Activated CD4-positive, alpha-beta T cell treated with anti-CD3 and anti-CD28 coated beads, Interleukin-10, Interleukin-2, amounts not matched to agents 100 ng/mL and 50 ng/mL, durations not matched to agents 16 hours and 8 hours (primary cell): Measurements from ENCODE around the gene SEMA5B.
A peak's percentile ranks its signal among the peaks of the same experiment; 100 is the strongest.

Experiments
- DNase-seq: peaks from one replicate; pipeline ENCODE4 v3.0.0-alpha.2; 2020

Gene SEMA5B

DNA sequence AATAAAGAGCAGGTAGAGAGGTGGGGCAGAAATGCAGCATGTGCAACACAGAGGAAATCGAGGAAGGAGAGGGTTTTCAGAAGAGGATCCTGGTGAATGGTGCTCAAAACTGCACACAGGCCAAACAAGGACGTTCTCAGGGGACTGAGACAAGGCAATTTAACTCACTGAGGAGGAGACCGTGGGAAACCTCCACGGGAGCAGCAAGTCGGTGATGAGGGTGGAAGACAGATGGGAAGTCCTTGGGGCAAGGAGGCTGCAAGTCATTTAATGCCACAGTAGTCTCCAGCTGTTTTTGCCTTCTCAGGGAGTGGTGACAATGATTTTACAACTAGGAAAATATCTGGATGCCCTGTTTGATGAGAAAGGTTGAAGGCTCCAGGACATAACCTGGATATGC lies 27.8 kb upstream of the SEMA5B start:
- no peak for DNase-seq

DNA sequence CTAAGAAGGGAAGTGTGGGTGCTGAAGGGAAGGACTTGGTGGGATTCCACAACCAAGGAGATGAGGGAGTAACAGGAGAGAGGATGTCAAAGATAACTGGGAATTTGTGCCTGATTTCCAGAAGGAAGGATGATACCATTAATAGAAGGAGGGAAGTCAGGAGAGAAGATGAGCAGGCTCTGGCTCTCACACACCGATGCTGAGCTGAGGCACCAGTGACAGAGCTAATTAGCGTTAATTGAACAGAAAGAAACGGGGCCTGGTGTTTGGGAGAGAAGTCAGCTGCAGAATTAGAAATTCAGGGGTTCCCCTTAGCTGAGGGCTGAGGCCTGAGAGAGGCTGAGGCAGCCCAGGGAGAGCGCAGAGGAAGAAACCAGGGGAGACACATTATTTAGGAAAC lies 27.4 kb upstream of the SEMA5B start:
- DNase-seq: no peak

DNA sequence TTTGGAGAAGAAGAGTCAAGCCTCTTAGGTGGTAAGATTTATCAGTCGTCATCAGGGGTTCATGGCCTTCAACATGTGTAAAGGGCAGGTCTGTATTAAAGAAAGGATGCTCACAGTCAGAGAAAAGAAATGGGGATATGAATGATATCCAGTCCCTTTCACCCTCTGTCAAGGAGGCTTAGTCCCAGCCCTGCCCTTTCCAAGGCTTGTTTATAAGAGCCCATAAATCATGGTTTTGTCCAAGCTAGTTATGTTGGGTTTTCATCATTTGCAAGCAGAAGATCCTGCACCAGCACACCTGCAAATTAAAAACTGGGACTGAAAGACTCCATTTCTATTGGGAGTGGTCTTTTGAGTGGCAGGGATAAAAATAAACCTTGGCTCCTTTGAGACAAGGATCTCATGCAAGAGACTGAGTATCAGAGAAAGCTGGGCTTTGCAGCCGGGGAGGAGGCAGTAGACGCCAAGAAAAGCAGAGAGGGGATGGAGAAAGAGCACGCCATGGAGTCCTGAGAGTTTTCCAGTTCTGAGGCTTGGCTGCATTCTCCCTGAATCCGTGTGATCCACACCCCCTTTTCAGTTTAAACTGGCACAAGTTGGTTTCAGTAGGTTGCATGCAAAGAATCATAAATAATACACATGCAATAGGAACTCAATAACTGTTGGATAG lies 26.7 kb upstream of the SEMA5B start:
- DNase-seq: no peak

DNA sequence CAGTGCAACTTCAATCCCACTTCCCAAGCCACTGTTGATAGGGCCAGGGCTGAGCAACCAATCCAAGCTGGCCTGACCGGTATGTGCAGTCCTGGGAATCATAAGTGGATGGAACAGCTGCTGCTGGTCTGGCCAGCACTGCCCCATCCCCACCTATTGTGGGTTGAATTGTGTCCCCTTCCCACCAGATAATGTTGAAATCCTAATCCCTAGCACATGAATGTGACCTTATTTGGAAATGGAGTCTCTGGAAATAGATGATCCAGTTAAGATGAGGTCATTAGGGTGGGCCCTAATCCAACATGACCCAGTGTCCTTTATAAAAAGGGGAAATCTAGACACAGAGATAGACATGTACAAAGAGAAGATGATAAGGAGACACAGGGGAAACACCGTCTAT lies 25.5 kb upstream of the SEMA5B start:
- DNase-seq: no peak

DNA sequence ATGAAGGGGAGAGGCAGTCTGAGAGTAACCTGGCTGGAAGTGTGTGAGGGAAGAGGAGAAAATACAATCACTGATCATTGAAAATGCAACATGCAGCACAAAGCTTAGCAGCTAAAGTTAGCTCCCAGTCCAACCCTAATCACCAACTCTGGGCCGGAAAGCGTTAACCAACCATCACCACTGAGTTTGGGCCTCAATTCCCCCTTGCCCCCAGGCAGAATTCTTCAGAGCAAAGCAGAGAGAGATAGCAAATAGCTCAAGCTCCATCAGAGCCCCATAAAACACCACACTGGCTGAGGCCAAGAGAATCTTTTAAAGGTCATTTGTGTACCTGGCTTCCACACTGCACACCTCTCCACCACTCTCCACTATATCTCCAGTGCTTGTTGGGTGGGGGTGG lies 23.1 kb upstream of the SEMA5B start:
- no peak for DNase-seq

DNA sequence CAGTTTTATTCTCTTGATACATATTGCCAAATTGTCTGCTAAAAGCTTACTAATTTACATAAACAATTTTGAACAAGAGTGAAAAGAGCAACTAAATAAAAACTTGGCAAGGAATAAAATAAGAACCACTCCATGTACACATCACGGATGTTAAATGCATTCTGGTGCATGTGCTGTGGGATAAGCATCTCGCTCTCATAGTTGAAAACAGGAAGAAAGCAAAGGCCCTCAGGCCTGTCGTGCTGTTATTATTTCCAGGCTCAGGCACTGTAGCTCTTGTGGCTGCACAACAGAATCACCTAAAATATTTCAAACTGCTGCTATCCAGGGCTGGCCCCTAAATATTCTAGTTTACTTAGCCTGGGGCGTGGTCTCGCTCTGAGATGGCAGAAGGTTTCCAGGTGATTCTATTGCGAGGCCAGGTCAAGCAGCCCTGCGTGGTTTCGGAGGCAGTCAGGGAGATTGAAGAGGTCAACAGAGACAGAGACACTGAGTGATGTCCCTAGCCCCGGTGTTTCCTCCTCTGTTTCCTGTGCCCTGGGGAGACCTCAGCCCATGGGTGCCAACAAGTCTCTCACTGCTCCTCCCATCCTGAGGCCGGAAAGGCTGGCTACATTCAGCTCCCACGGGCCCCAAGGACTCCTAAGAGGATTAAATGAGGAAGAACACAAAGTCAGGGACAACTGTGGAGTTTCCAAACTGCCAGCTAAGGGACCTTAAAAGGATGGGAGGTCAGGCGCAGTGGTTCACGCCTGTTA lies 21.1 kb upstream of the SEMA5B start:
- DNase-seq: no peak

DNA sequence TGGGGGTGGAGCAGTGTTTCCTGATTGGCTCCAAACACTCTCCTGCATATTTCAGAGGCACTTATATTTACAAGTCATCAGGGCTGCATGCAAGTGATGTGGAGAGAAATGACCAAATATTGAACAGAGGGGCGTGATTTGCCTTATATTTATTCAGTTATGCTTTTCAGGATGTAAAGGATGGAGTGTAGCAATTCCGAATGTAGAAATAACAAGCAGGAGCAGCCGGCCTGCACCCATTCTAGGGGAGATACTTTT lies 19.4 kb upstream of the SEMA5B start:
- no peak for DNase-seq

DNA sequence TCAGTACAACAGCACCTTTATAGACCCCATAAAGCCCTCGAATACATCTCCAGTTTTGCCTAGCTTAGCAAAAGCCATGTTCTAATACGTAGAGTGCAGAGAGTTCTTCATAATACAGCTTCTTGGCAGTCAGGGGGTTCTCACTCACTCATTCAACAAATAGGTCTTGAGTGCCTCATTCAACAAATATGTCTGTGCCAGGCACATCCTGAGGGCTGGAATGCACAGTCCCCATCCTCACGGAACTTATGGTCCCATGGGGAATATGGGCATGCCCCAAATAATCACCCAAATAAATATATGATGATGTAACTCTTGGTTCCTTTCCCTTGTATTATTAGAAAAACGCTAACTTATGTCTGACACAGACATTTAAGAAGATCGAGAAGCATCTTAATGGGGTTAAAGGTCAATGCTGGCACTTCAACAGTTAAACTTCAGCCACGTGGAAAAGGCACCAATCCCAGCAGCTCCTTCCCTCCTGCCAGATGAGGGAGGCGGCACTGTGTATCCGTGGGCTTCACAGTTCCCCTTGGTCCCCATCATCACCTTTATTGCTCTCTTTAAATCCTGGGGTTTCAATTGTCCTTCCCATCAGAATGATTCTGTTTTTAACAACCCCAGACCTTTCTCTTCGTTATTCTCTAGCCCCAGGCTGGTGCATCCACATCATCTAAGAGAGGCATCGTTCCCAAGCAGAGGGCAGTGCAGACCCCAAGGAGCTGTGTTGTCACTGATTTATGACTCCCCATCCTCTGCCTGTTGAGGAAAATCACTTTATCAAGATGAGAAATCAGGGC lies 18.9 kb upstream of the SEMA5B start:
- no peak for DNase-seq

DNA sequence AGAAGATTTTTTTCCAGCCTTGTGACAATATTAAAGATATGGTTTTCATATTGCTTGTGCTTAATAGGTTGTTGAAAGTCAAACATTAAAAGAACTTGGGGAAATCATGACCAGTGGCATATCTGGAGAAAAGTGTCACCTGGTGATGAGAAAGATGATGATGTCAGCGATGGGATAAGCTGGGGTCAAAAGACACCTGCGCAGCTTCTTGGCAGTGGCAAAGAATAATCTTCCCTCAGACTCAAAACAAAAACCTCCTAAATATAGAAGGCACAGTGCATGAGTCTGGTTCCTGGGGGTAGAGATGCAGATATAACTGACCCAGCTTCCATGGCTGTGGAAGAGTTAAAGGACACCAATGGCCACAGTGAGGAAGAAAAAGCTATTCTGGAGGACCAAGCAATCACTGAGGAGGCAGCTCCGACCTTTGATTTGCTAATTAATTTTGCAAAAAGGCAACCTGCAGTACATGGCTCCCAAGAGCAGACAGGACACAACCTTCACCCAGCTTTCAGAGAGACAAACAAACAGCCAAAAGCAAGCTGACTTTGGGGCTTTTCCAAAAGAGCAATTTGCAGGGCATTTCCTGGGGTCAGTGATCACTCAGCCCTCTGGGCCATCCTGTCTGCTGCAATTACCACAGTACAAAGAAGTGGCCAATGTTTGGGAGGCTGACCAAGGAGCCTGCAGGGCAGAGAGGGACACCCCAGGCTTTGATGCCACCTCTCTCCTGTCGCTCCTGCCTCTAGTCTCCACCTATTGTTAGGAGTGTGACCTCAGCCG lies 17.6 kb upstream of the SEMA5B start:
- DNase-seq: no peak

DNA sequence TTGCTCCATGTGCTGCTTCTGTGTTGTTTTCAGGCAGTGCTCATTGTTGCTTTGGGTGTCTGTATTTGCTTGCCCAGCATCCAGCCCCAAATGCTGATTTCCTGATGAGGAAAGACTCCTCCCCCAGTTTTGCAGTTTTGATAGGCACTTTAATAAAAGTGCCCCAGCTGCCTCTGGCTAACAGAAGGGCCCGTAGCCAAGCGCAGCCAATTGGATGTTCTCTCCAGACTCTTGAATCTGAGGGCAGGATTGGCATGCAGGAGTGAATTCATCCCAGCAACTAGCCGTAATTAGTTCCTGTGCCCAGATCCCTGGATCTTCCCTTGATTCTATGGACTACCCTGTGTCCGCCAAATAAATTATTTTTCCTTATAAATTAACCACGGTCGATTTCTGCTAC lies 14.8 kb upstream of the SEMA5B start:
- DNase-seq: no peak

DNA sequence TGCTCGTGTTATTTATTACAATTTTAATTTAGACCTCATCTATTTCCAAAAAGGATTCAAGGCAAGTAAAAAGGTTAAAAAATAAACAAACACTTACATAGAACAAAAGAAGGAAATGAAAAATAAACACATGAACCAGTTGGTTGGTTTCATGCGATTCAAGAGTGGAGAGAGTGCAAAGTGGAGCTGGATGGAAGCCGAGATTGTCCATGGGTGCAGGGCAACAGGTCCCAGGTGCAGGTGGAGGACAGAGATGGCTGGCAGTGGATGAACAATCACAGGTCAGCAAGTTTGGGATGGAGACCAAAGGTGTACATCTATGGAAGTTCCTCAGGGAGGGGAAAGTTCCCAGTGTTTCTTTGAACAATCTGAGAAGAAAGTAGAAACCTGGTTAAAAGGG lies 11.6 kb upstream of the SEMA5B start:
- DNase-seq: no peak

DNA sequence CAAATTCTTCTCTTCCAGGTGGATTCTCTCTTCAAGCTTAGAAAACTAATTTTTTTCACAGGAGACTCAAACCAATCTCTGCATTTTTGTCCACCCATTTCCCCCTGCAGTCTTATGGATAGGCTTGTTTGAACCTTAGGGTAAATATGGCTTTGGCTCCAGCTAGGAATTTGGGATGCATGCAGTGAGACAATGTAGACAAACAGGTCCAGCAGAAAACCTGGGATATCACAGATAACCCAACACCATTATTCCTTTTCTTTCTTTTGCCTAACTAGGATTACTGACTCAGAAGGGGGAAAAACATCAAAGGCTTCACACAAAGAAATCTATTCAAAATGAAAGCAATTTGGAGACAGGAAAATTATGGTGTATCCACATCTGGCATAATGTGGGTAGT lies 11.2 kb upstream of the SEMA5B start:
- no peak for DNase-seq

DNA sequence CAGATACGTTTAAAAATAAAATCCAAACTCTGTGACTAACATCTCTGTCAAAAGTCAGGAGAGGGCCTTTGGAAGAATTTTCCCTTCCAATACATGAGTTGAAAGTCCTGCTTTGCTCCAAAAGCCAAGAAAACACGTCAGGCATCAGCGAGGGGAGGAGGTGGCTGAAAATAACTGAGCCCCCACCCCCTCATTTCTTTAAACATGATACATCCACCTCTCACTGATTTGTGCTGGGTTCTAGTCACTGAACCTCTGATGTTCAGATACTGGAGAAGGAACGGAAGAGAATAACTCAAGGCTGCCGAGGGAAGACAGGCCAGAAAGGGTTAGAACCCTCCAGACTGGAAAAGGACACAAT lies 9.4 kb upstream of the SEMA5B start:
- DNase-seq: no peak

DNA sequence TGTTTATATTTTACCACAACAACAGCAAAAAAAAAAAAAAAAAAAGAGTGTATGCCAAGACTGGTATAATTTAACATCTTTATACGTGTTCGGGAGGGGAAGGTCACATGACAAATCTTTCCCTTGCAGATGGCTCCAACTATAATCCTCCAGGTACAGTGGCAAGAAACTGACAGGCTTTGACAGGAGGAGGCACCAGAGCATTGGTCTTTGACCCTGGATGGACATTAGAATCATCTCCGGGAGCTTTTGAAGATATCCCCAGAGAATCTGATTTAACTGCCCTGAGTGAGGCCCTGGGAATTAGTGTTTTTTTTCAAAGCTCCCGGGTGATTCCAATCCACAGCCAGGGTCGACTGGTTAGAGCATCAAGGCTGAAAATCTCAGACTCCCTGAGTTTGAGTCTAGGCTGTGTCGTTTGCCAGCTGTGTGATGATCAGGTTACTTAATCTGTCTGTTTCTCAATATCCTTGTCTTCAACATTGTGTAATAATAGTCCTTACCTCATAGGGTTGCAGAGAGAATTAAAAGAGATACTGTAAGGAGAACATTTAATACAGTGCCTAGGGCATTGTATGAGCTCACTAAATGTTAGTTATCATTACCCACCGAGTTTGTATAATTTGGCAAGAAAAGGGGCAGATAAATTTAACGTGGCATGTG lies 8.9 kb upstream of the SEMA5B start:
- DNase-seq: no peak

- DNase-seq: no peak
Observed at GRCh38 chr3:123034996-123035395, 7.4 kb upstream of the SEMA5B start.

DNA sequence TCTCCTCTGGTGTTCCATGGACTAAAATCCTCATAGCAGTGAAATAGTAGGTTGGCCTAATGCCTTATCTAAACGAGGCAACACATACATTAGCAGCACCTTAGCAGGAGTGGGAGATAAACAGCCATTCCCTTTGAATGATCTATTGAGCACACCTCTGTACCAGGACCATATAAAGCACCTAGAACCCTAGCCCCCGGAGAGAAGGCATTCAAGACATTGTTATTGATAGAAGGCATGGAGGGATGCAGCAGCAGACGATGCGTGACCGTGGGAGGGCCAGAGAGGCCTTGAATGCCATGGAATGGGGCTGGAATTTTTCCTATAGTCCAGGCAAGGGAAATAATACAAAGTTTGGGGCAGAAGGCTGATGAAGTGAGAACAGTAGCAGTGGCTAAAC lies 6.6 kb upstream of the SEMA5B start:
- no peak for DNase-seq

- no peak for DNase-seq
Observed at GRCh38 chr3:123032057-123032456, 4.5 kb upstream of the SEMA5B start.

DNA sequence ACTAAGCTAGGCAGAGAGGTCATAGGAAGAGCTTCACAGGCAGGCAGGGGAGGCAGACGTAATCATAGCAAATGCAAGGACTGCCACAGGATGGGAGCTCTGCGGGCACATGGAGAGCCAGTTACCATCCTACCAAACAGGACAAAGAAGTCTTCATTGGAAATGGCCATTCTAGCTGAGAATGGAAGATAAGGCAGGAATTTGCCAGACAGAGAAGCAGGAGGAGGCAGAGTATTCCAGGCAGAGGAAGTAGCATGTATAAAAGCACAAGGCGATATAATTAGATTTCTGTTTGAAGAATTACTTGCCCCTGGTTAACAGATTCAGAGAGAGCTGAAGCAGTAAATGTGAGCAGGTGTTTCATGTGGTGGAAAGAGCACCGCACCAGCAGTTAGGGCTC lies 3.5 kb upstream of the SEMA5B start:
- DNase-seq: no peak

GRCh38 chr3:123028233-123028828 lies 768 bp upstream of the SEMA5B start:
- peak; percentile 51 for DNase-seq

GRCh38 chr3:123026565-123027291 lies 835 bp downstream of the SEMA5B start:
- no peak for DNase-seq

DNA sequence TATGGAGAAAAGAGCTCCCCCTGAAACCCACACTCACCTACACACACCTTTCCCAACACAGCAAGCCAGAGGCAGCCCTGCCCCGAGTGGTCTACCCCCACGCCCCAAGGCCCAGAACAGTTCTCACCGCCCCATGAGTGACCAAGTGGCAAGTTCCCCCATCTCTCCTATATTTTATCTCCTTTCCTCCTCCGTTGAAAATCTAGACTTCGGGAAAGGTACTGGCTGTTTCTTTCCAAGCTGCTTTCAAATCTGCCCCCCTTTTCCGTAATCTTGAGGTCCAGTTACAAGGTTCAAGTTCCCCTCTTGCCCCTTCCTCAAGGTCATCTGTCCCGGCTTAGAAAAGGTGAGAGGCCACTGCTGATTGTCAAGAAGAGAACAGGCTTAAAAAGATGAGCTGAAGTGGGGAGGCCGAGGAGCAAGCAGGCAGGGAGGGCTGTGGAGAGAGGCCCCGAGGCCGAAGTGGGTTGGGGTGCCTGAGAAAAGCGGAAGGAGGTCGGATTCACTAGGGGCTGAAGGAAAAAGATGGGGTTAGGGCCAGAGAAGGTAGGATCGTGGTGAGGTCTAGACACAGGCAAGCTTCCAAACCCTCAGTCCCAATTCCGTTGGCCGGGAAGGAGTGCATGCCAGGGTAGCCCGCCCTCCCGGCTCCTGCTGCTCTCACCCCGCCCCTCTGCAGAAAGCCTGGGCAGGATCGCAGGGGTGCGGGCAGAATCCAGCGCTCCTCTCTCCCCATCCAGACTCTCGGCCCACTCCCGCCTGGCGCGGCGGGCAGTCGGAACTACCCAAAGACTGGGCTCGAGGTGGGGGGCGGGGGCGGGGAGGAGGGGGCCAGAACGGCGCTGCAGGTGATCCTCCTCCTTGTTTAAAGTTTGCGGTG lies 1.7 kb downstream of the SEMA5B start:
- DNase-seq: no peak
